KOPT-K1 (cell line): Measurements from ENCODE around the gene NAT14.
"Not testable (repeated sequence)": the region's sequence is repeated elsewhere in the genome, so short reads cannot be mapped to it uniquely, and the experiment has no call there.

Experiments used
- H3K27ac ChIP-seq: fragments of 200-600 bp; sonication (generic); 2 replicates; pipeline ENCODE4 v1.5.1; 2016; ENCODE audit warnings: antibody characterized with exemption, mild to moderate bottlenecking, low read depth, low read length; ENCODE audit not compliant: poor library complexity, severe bottlenecking
- H3K36me3 ChIP-seq: fragments of 200-600 bp; sonication (generic); 2 replicates; pipeline ENCODE4 v1.5.1; 2017; ENCODE audit warnings: antibody characterized with exemption, mild to moderate bottlenecking, low read length, moderate library complexity; ENCODE audit not compliant: insufficient read depth
- H3K9me3 ChIP-seq: fragments of 200-600 bp; sonication (generic); 2 replicates; pipeline ENCODE4 v1.5.1; 2017; ENCODE audit warnings: antibody characterized with exemption, low read length, mild to moderate bottlenecking; ENCODE audit not compliant: insufficient read depth, poor library complexity, severe bottlenecking

NAT14 gene

GRCh38 chr19:55520691-55521292 is 35.8 kb downstream of the NAT14 start:
- Histone ChIP-seq H3K36me3 (no peaks in the 10 kb centered on the region), H3K27ac (no peak overlapping the region), H3K9me3 (no peaks in the 10 kb centered on the region)

- peaks cover 11% of the 10 kb centered on the region for H3K9me3 ChIP-seq
- H3K27ac ChIP-seq, result no peak overlapping the region
Observed at GRCh38 chr19:55525289-55526101, 40.5 kb downstream of the NAT14 start.

GRCh38 chr19:55526216-55527196 is 41.5 kb downstream of the NAT14 start:
- Histone ChIP-seq H3K27ac (no peak overlapping the region), H3K36me3 (no peaks in the 10 kb centered on the region), H3K9me3 (peaks cover 11% of the 10 kb centered on the region)

More at GRCh38 chr19:55525289-55526101, 40.5 kb downstream of the NAT14 start:
- H3K36me3 ChIP-seq, result no peaks in the 10 kb centered on the region

- Histone ChIP-seq H3K27ac (no peak overlapping the region), H3K36me3 (no peaks in the 10 kb centered on the region), H3K9me3 (peaks cover 11% of the 10 kb centered on the region)
Observed at GRCh38 chr19:55527197-55528029, 42.4 kb downstream of the NAT14 start.

GRCh38 chr19:55528030-55528803 is 43.2 kb downstream of the NAT14 start:
- no peak overlapping the region for H3K27ac ChIP-seq
- no peaks in the 10 kb centered on the region for H3K36me3 ChIP-seq

GRCh38 chr19:55529636-55530234 is 44.7 kb downstream of the NAT14 start:
- Histone ChIP-seq H3K27ac (no peak overlapping the region), H3K9me3 (peaks cover 11% of the 10 kb centered on the region), H3K36me3 (no peaks in the 10 kb centered on the region)

More at GRCh38 chr19:55528030-55528803, 43.2 kb downstream of the NAT14 start:
- peaks cover 11% of the 10 kb centered on the region for H3K9me3 ChIP-seq

- peaks cover 11% of the 10 kb centered on the region for H3K9me3 ChIP-seq
- H3K36me3 ChIP-seq, result no peaks in the 10 kb centered on the region
- H3K27ac ChIP-seq, result no peak overlapping the region
Observed at GRCh38 chr19:55530996-55531395, 46.0 kb downstream of the NAT14 start.

- not testable (repeated sequence) for H3K36me3 ChIP-seq, H3K27ac ChIP-seq
Observed at GRCh38 chr19:55534280-55534679, 49.3 kb downstream of the NAT14 start.

GRCh38 chr19:55535173-55535964 is 50.4 kb downstream of the NAT14 start:
- no peaks in the 10 kb centered on the region for H3K9me3 ChIP-seq
- H3K27ac ChIP-seq, result no peak overlapping the region
- no peaks in the 10 kb centered on the region for H3K36me3 ChIP-seq

More at GRCh38 chr19:55534280-55534679, 49.3 kb downstream of the NAT14 start:
- H3K9me3 ChIP-seq, result not testable (repeated sequence)

- Histone ChIP-seq H3K9me3 (no peaks in the 10 kb centered on the region), H3K36me3 (no peaks in the 10 kb centered on the region), H3K27ac (no peak overlapping the region)
Observed at GRCh38 chr19:55535965-55536350, 51.0 kb downstream of the NAT14 start.

- H3K27ac ChIP-seq, result no peak overlapping the region
- H3K9me3 ChIP-seq, result no peaks in the 10 kb centered on the region
Observed at GRCh38 chr19:55536366-55536765, 51.4 kb downstream of the NAT14 start.

More at GRCh38 chr19:55536366-55536765, 51.4 kb downstream of the NAT14 start:
- no peaks in the 10 kb centered on the region for H3K36me3 ChIP-seq
